ENCODE results near the gene RHOXF2.
"Not testable (repeated sequence)": the region's sequence is repeated elsewhere in the genome, so short reads cannot be mapped to it uniquely, and the experiment has no call there.

GRCh38 chrX:120196626-120197283, 38.3 kb downstream of the RHOXF2 start:
- not testable (repeated sequence) for TF ChIP-seq CTCF (optimal IDR thresholded peaks at IDR 0.05 in 1 of 3, IDR thresholded peaks at IDR 0.05 in 1 of 3, conservative IDR thresholded peaks at IDR 0.05 in 1 of 3; ENCODE audit: extremely low read depth in 1 of 3, insufficient read depth in 2 of 3, low read length in 3 of 3); EZH2 (IDR thresholded peaks at IDR 0.05; ENCODE audit: low read length)
